Keratinocyte (primary cell): ENCODE measurements around the gene HDAC7. TPM values are rescaled to one million over a fixed set of nuclear protein-coding genes. Genes with fewer than 3 reads are reported as not detected.
"Not testable (repeated sequence)": the region's sequence is repeated elsewhere in the genome, so short reads cannot be mapped to it uniquely, and the experiment has no call there.

Experiments used
- DNase-seq: peaks from one replicate; pipeline ENCODE4 v3.0.0-alpha.2; 2011; ENCODE audit warnings: low read depth, missing footprints, low spot score
- FAIRE-seq: peaks from 2 replicates; lab custom pipeline; 2011; peaks lifted over from hg19 to GRCh38; lab: Jason Lieb, UNC
- H2AFZ ChIP-seq: 2 replicates; pipeline ENCODE4 v1.6.0; 2012; ENCODE audit warnings: low read length, control low read depth, inconsistent platforms; ENCODE audit not compliant: control insufficient read depth
- H3K27ac ChIP-seq: 2 replicates; pipeline ENCODE4 v1.5.1; 2011; ENCODE audit warnings: low read length; ENCODE audit not compliant: control insufficient read depth, insufficient read depth
- H3K27me3 ChIP-seq: 3 replicates; pipeline ENCODE4 v1.6.0; 2011; ENCODE audit warnings: low read length; ENCODE audit not compliant: control insufficient read depth, insufficient read depth; ENCODE audit errors: extremely low read depth
- H3K36me3 ChIP-seq, 2 experiments: 2 replicates in 1 of 2; 3 replicates in 1 of 2; pipeline ENCODE4 v1.5.1; 2011; ENCODE audit warnings: low read length in 2 of 2, mild to moderate bottlenecking in 1 of 2; ENCODE audit not compliant: control insufficient read depth in 2 of 2, insufficient read depth in 2 of 2; ENCODE audit errors: extremely low read depth in 1 of 2
- H3K4me1 ChIP-seq: 3 replicates; pipeline ENCODE4 v1.5.1; 2011; ENCODE audit warnings: low read length; ENCODE audit not compliant: control insufficient read depth, insufficient read depth; ENCODE audit errors: extremely low read depth
- H3K4me2 ChIP-seq: 3 replicates; pipeline ENCODE4 v1.6.0; 2011; ENCODE audit warnings: low read depth, low read length; ENCODE audit not compliant: control insufficient read depth, insufficient read depth; ENCODE audit errors: extremely low read depth
- H3K4me3 ChIP-seq, 3 experiments: fragments of 200-600 bp in 1 of 3; sonication (generic) in 1 of 3; 2 replicates in 2 of 3; 3 replicates in 1 of 3; pipeline ENCODE4 v1.5.1; 2011 to 2016; ENCODE audit warnings: low read length in 3 of 3, mild to moderate bottlenecking in 3 of 3, control low read depth in 2 of 3, inconsistent platforms in 1 of 3, low read depth in 1 of 3, mixed read lengths in 1 of 3, mixed run types in 1 of 3, moderate library complexity in 1 of 3; ENCODE audit not compliant: control insufficient read depth in 2 of 3, insufficient read depth in 2 of 3; ENCODE audit errors: extremely low read depth in 1 of 3
- H3K79me2 ChIP-seq: 2 replicates; pipeline ENCODE4 v1.6.0; 2012; ENCODE audit warnings: low read length; ENCODE audit not compliant: control insufficient read depth, insufficient read depth
- H3K9ac ChIP-seq: 3 replicates; pipeline ENCODE4 v1.6.0; 2011; ENCODE audit warnings: low read length; ENCODE audit not compliant: control insufficient read depth, insufficient read depth; ENCODE audit errors: extremely low read depth
- H3K9me1 ChIP-seq: 3 replicates; pipeline ENCODE4 v1.6.0; 2011; ENCODE audit warnings: low read length; ENCODE audit not compliant: control insufficient read depth, insufficient read depth; ENCODE audit errors: extremely low read depth
- H3K9me3 ChIP-seq: 2 replicates; pipeline ENCODE4 v1.5.1; 2012; ENCODE audit warnings: low read depth, low read length; ENCODE audit not compliant: control insufficient read depth
- H4K20me1 ChIP-seq: 3 replicates; pipeline ENCODE4 v1.6.0; 2011; ENCODE audit warnings: low read length; ENCODE audit not compliant: control insufficient read depth, insufficient read depth; ENCODE audit errors: extremely low read depth
- CTCF ChIP-seq, 3 experiments: IDR thresholded peaks in 1 of 3; conservative IDR thresholded peaks in 1 of 3; optimal IDR thresholded peaks in 1 of 3; 2 replicates in 2 of 3; 3 replicates in 1 of 3; pipeline versions ENCODE3 to v1.5.1; 2011; ENCODE audit warnings: low read length in 3 of 3, mild to moderate bottlenecking in 3 of 3, moderate library complexity in 2 of 3, control low read depth in 1 of 3, inconsistent platforms in 1 of 3; ENCODE audit not compliant: insufficient read depth in 2 of 3; ENCODE audit errors: extremely low read depth in 1 of 3
- EZH2 ChIP-seq: IDR thresholded peaks from one replicate; pipeline ENCODE4 v1.6.1; 2012; ENCODE audit warnings: inconsistent platforms, mild to moderate bottlenecking, low read length, moderate library complexity
- dilution Hi-C: fragments of 300-500 bp; cut with MboI; formaldehyde crosslinking; loops from one replicate; pipeline ENCODE4 v1.7.0; 2020; ENCODE audit warnings: low sequenced_read_pairs; ENCODE audit not compliant: extremely low pct_ligation_motif_present
- polyA plus RNA-seq, 5 experiments: library from polyadenylated mRNA; depleted of rRNA in 3 of 5; stranded (reverse) in 3 of 5; stranded (forward) in 1 of 5; unstranded in 1 of 5; fragments of >200 nt; gene quantifications; 1 replicate in 1 of 5; 2 replicates in 3 of 5; 3 replicates in 1 of 5; pipeline versions ENCODE4 v1.2.1 to v1.2.3, GENCODE V29; 2011 to 2012; ENCODE audit warnings: missing spikeins in 2 of 5, low read depth in 1 of 5, low replicate concordance in 1 of 5

Gene HDAC7
- polyA plus RNA-seq, 1 donor (not counting 4 experiments of a cell fraction or from before 2014, with no cell fraction given) = 17.0 TPM

GRCh38 chr12:47811072-47811396, 8.7 kb downstream of the HDAC7 start:
- TF ChIP-seq EZH2 = no peak
- no peak for TF ChIP-seq CTCF (optimal IDR thresholded peaks at IDR 0.05 in 1 of 3, IDR thresholded peaks at IDR 0.05 in 1 of 3, conservative IDR thresholded peaks at IDR 0.05 in 1 of 3; ENCODE audit: extremely low read depth in 1 of 3, insufficient read depth in 2 of 3, low read length in 3 of 3)
- no peak for FAIRE-seq
- H3K9me1 ChIP-seq = peaks cover 17% of the 10 kb centered on the region
- H3K4me2 ChIP-seq = no peak overlapping the region
- peaks cover 19% of the 10 kb centered on the region for H4K20me1 ChIP-seq
- no peak overlapping the region for H3K9ac ChIP-seq
- DNase-seq = no peak
- H3K36me3 ChIP-seq = peaks cover 5 to 29% of the 10 kb centered on the region in 2 experiments
- H3K27me3 ChIP-seq = no peaks in the 10 kb centered on the region
- H3K79me2 ChIP-seq = peaks cover 96% of the 10 kb centered on the region
- peaks cover 62% of the 10 kb centered on the region for H3K4me1 ChIP-seq
- H3K9me3 ChIP-seq = no peaks in the 10 kb centered on the region
- dilution Hi-C loops = no loop called here
- H3K27ac ChIP-seq = peak overlapping the region; percentile 95
- H2AFZ ChIP-seq = no peak overlapping the region
- no peak overlapping the region for H3K4me3 ChIP-seq

- H3K9me3 ChIP-seq, H3K27me3 ChIP-seq, DNase-seq, dilution Hi-C loops, H3K4me3 ChIP-seq, H2AFZ ChIP-seq, FAIRE-seq, H3K9ac ChIP-seq, H3K4me2 ChIP-seq, H3K27ac ChIP-seq: not testable (repeated sequence)
- peaks cover 12 to 37% of the 10 kb centered on the region in 2 experiments for H3K36me3 ChIP-seq
- peaks cover 19% of the 10 kb centered on the region for H4K20me1 ChIP-seq
- peaks cover 17% of the 10 kb centered on the region for H3K9me1 ChIP-seq
- peaks cover 96% of the 10 kb centered on the region for H3K79me2 ChIP-seq
- peaks cover 58% of the 10 kb centered on the region for H3K4me1 ChIP-seq
These were observed 10.2 kb downstream of the HDAC7 start for GRCh38 chr12:47809518-47809917.
